ENCODE data around the gene CEPT1. TPM values are rescaled to one million over a fixed set of nuclear protein-coding genes. Genes with fewer than 3 reads are reported as not detected.

The CEPT1 gene
- total RNA-seq, 1 experiment from 2014 or later = 29.3 TPM

GRCh38 chr1:111193712-111194480, 53.9 kb downstream of the CEPT1 start:
- POLR2A ChIA-PET = interaction anchor here (0.5 kb wide), 1 partner anchor 13 kb away, joined by 3 read pairs; no protein-coding TSS in a partner anchor
- TF ChIP-seq MXD4 (CRISPR knock-in tag; IDR thresholded peaks at IDR 0.05; ENCODE audit: borderline replicate concordance) (no peak), GABPB1 (CRISPR knock-in tag; IDR thresholded peaks at IDR 0.05) (no peak), CTCF (IDR thresholded peaks at IDR 0.05) (no peak), ARID4B (CRISPR knock-in tag; IDR thresholded peaks at IDR 0.05; ENCODE audit: borderline replicate concordance) (no peak), FOXJ3 (CRISPR knock-in tag; IDR thresholded peaks at IDR 0.05; ENCODE audit: borderline replicate concordance) (no peak), JAZF1 (CRISPR knock-in tag; IDR thresholded peaks at IDR 0.05) (no peak)
- peaks cover 12% of the 10 kb centered on the region for H3K4me1 Mint-ChIP-seq
- 0 out of 2 replicates have a peak, but pooled peaks have one; percentile 16 for ATAC-seq
- no peak overlapping the region for H3K4me3 Mint-ChIP-seq
- H3K27ac Mint-ChIP-seq = no peak overlapping the region
- no peaks in the 10 kb centered on the region; the same call in 1 of the 2 replicates for H3K27me3 Mint-ChIP-seq (ENCODE audit: low read depth)
- no peak for DNase-seq (ENCODE audit: low spot score)
- CTCF ChIA-PET = no interaction called here
- no peaks in the 10 kb centered on the region for H3K9me3 Mint-ChIP-seq
- no peaks in the 10 kb centered on the region for H3K36me3 Mint-ChIP-seq

GRCh38 chr1:111195002-111195684, 55.1 kb downstream of the CEPT1 start:
- CTCF ChIA-PET = interaction anchor here (0.8 kb wide), 1 partner anchor 28 kb away, joined by 3 read pairs; no protein-coding TSS in a partner anchor
- no peak overlapping the region for H3K4me3 Mint-ChIP-seq
- POLR2A ChIA-PET = no interaction called here
- H3K27me3 Mint-ChIP-seq (ENCODE audit: low read depth) = no peaks in the 10 kb centered on the region; the same call in 1 of the 2 replicates
- H3K27ac Mint-ChIP-seq = no peak overlapping the region
- no peak for TF ChIP-seq E2F5 (CRISPR knock-in tag; IDR thresholded peaks at IDR 0.05)
- TF ChIP-seq ATF6 (CRISPR knock-in tag; IDR thresholded peaks at IDR 0.05) = no peak
- no peak for TF ChIP-seq EMX1 (CRISPR knock-in tag; IDR thresholded peaks at IDR 0.05)
- no peak for TF ChIP-seq TCF7 (CRISPR knock-in tag; IDR thresholded peaks at IDR 0.05; ENCODE audit: low read depth)
- TF ChIP-seq ZBTB21 (CRISPR knock-in tag; IDR thresholded peaks at IDR 0.05; ENCODE audit: borderline replicate concordance) = no peak
- TF ChIP-seq NR2C2 (CRISPR knock-in tag; IDR thresholded peaks at IDR 0.05) = no peak
- TF ChIP-seq SP1 (CRISPR knock-in tag; conservative IDR thresholded peaks at IDR 0.05) = no peak
- TF ChIP-seq TEAD1 (CRISPR knock-in tag; IDR thresholded peaks at IDR 0.05) = no peak
- TF ChIP-seq NFYB (CRISPR knock-in tag; conservative IDR thresholded peaks at IDR 0.05; ENCODE audit: low read depth) = no peak
- no peak for TF ChIP-seq MXD4 (CRISPR knock-in tag; IDR thresholded peaks at IDR 0.05; ENCODE audit: borderline replicate concordance)
- TF ChIP-seq IRF2 (CRISPR knock-in tag; IDR thresholded peaks at IDR 0.05; ENCODE audit: borderline replicate concordance, low read depth) = no peak
- DNase-seq (ENCODE audit: low spot score) (no peak), ATAC-seq (no peak)
- H3K36me3 Mint-ChIP-seq = no peaks in the 10 kb centered on the region
- no peaks in the 10 kb centered on the region for H3K9me3 Mint-ChIP-seq
- H3K4me1 Mint-ChIP-seq = peaks cover 12% of the 10 kb centered on the region
